SK-N-SH treated with all-trans-retinoic acid at 6 μM for 48 hours (cell line): ENCODE measurements around the gene TGFBI.

Experiments used
- ATAC-seq: fragments of 200-7000 bp; cut with Tn5 transposase; 3 replicates; pipeline ENCODE4 v1.9.1; 2020; ENCODE audit warnings: mild to moderate bottlenecking, moderate library complexity
- ARNTL ChIP-seq: fragments of 450-650 bp; formaldehyde crosslinking; IDR thresholded peaks from 2 replicates; pipeline ENCODE4 v1.5.0; 2020; ENCODE audit warnings: low read depth, mild to moderate bottlenecking, moderate library complexity, borderline replicate concordance
- CSDC2 ChIP-seq: fragments of 250-450 bp; sonication (Bioruptor Pico); IDR thresholded peaks from 2 replicates; pipeline ENCODE4 v1.5.0; 2020; ENCODE audit warnings: mild to moderate bottlenecking, moderate library complexity
- ESRRG ChIP-seq: fragments of 250-450 bp; sonication (Bioruptor Pico); IDR thresholded peaks from 2 replicates; pipeline ENCODE4 v1.6.1; 2021; ENCODE audit warnings: mild to moderate bottlenecking
- GLIS3 ChIP-seq: fragments of 250-450 bp; sonication (Bioruptor Pico); IDR thresholded peaks from 2 replicates; pipeline ENCODE4 v1.5.0; 2020; ENCODE audit warnings: mild to moderate bottlenecking, moderate library complexity
- OSR1 ChIP-seq: fragments of 250-450 bp; sonication (Bioruptor Pico); IDR thresholded peaks from 2 replicates; pipeline ENCODE4 v1.8.0; 2022; ENCODE audit warnings: moderate library complexity, mild to moderate bottlenecking, inconsistent platforms
- PATZ1 ChIP-seq: fragments of 250-450 bp; sonication (Bioruptor Pico); IDR thresholded peaks from 2 replicates; pipeline ENCODE4 v1.8.0; 2020; ENCODE audit warnings: mild to moderate bottlenecking, moderate library complexity, borderline replicate concordance
- PPARA ChIP-seq: fragments of 250-450 bp; sonication (Bioruptor Pico); IDR thresholded peaks from 2 replicates; pipeline ENCODE4 v1.5.0; 2020; ENCODE audit warnings: mild to moderate bottlenecking, borderline replicate concordance
- RARB ChIP-seq: fragments of 250-450 bp; sonication (Bioruptor Pico); IDR thresholded peaks from 2 replicates; pipeline ENCODE4 v1.8.0; 2021; ENCODE audit warnings: mild to moderate bottlenecking, moderate library complexity
- SNAI2 ChIP-seq: fragments of 250-450 bp; sonication (Bioruptor Pico); IDR thresholded peaks from 2 replicates; pipeline ENCODE4 v1.5.0; 2020; ENCODE audit warnings: mild to moderate bottlenecking, moderate library complexity
- TOX ChIP-seq: fragments of 250-450 bp; sonication (Bioruptor Pico); IDR thresholded peaks from 2 replicates; pipeline ENCODE4 v1.8.0; 2021; ENCODE audit warnings: mild to moderate bottlenecking, moderate library complexity, borderline replicate concordance
- TSHZ2 ChIP-seq: fragments of 250-450 bp; sonication (Bioruptor Pico); IDR thresholded peaks from 2 replicates; pipeline ENCODE4 v1.5.0; 2020; ENCODE audit warnings: mild to moderate bottlenecking, moderate library complexity
- ZC3H10 ChIP-seq: fragments of 250-450 bp; sonication (Bioruptor Pico); IDR thresholded peaks from 2 replicates; pipeline ENCODE4 v1.5.1; 2021; ENCODE audit warnings: mild to moderate bottlenecking, moderate library complexity
- ZFP3 ChIP-seq: fragments of 250-450 bp; sonication (Bioruptor Pico); IDR thresholded peaks from 2 replicates; pipeline ENCODE4 v1.5.0; 2020; ENCODE audit warnings: mild to moderate bottlenecking, moderate library complexity
- ZFP30 ChIP-seq: fragments of 450-650 bp; formaldehyde crosslinking; IDR thresholded peaks from 2 replicates; pipeline ENCODE4 v1.5.0; 2022; ENCODE audit warnings: mild to moderate bottlenecking, moderate library complexity
- ZNF565 ChIP-seq: fragments of 450-650 bp; formaldehyde crosslinking; conservative IDR thresholded peaks from 2 replicates; pipeline ENCODE4 v1.5.0; 2020; ENCODE audit warnings: low read depth, mild to moderate bottlenecking, moderate library complexity
- ZNF70 ChIP-seq: fragments of 450-650 bp; formaldehyde crosslinking; IDR thresholded peaks from 2 replicates; pipeline ENCODE4 v1.5.0; 2020; ENCODE audit warnings: mild to moderate bottlenecking, moderate library complexity
- ZNF8 ChIP-seq: fragments of 450-650 bp; formaldehyde crosslinking; IDR thresholded peaks from 2 replicates; pipeline ENCODE4 v1.5.0; 2020; ENCODE audit warnings: mild to moderate bottlenecking, moderate library complexity
- TF ChIP-seq, protein P1 (sequence below): fragments of 250-450 bp; sonication (Bioruptor Pico); IDR thresholded peaks from 2 replicates; pipeline ENCODE4 v1.8.0; 2021; ENCODE audit warnings: low read depth, mild to moderate bottlenecking, moderate library complexity, borderline replicate concordance
- TF ChIP-seq, protein P2 (sequence below): fragments of 250-450 bp; sonication (Bioruptor Pico); IDR thresholded peaks from 2 replicates; pipeline ENCODE4 v1.5.1; 2021; ENCODE audit warnings: mild to moderate bottlenecking, moderate library complexity
- TF ChIP-seq, protein P3 (sequence below): fragments of 250-450 bp; sonication (Bioruptor Pico); IDR thresholded peaks from 2 replicates; pipeline ENCODE4 v1.5.1; 2020; ENCODE audit warnings: low read depth, mild to moderate bottlenecking, moderate library complexity

The TGFBI gene

DNA sequence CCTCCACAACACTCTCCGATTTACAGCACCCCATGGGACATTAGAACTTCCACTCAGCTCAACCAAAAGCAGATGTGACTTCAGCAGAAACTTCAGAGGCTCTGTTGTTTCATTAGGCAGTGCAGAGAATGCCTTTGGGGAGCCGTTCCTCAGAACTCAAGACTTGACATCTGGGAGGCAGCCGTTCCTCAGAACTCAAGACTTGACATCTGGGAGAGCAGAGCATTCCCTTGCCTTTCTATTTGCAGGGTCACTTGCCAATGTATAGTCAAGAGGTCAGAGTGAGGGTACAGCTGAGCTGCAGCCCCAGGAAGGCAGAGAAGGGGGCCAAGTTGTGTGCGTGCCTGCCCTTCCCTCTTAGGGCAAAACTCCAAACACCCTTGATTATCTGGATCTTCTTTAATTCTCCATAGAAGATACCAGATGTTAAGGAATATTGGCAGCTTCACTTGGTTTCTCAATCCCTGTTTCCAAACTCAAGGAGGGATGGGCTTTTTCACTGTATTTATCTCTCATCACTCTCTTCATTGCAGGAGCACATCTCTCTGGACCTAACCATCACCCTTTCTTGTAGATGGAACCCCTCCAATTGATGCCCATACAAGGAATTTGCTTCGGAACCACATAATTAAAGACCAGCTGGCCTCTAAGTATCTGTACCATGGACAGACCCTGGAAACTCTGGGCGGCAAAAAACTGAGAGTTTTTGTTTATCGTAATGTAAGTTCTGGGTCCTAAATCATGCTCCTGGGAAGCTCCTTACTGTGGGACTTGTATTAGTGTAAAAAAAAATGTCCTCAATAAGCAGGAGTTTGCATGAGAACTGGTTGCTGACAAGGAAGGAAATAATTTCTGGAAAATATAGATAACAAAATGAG, 25.6 kb downstream of the TGFBI start:
- TF ChIP-seq, protein P1, sequence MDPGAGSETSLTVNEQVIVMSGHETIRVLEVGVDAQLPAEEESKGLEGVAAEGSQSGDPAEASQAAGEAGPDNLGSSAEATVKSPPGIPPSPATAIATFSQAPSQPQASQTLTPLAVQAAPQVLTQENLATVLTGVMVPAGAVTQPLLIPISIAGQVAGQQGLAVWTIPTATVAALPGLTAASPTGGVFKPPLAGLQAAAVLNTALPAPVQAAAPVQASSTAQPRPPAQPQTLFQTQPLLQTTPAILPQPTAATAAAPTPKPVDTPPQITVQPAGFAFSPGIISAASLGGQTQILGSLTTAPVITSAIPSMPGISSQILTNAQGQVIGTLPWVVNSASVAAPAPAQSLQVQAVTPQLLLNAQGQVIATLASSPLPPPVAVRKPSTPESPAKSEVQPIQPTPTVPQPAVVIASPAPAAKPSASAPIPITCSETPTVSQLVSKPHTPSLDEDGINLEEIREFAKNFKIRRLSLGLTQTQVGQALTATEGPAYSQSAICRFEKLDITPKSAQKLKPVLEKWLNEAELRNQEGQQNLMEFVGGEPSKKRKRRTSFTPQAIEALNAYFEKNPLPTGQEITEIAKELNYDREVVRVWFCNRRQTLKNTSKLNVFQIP (CRISPR knock-in tag) = no peak
- TF ChIP-seq RARB (CRISPR knock-in tag) = no peak
- TF ChIP-seq ZC3H10 = no peak
- no peak for TF ChIP-seq ZNF70 (CRISPR knock-in tag)
- no peak for ATAC-seq

DNA sequence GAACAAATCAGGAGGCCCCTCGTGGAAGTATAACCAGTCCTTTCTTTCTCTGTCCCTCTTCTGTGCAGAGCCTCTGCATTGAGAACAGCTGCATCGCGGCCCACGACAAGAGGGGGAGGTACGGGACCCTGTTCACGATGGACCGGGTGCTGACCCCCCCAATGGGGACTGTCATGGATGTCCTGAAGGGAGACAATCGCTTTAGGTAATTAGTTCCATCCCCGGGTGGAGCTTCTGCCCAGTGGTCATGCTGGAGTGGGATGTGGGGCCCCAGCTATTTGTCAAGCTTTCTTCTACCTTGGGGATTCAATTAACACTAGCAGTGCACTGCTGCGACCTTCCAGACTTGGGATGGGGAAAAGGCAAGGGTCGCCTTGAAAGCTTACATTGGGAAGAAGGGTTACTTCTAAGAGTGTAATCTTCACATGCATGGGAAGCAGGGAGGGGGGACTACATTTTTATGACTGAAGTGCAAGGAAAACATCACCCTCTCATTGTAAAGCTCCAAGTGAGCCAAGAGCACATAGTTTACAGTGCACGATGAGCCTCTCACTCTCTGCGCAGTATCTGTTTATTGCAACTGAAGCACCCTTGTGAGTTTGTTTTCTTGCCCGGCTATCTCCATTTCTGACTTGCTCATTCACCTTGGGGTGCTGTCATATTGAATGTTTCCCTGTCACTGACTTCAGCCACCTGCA, 27.0 kb downstream of the TGFBI start:
- no peak for ATAC-seq
- TF ChIP-seq TOX (CRISPR knock-in tag) = no peak
- TF ChIP-seq, protein P2, sequence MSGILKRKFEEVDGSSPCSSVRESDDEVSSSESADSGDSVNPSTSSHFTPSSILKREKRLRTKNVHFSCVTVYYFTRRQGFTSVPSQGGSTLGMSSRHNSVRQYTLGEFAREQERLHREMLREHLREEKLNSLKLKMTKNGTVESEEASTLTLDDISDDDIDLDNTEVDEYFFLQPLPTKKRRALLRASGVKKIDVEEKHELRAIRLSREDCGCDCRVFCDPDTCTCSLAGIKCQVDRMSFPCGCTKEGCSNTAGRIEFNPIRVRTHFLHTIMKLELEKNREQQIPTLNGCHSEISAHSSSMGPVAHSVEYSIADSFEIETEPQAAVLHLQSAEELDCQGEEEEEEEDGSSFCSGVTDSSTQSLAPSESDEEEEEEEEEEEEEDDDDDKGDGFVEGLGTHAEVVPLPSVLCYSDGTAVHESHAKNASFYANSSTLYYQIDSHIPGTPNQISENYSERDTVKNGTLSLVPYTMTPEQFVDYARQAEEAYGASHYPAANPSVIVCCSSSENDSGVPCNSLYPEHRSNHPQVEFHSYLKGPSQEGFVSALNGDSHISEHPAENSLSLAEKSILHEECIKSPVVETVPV (CRISPR knock-in tag) = no peak
- TF ChIP-seq ZFP30 (CRISPR knock-in tag) = no peak
- TF ChIP-seq OSR1 (CRISPR knock-in tag) = no peak
- no peak for TF ChIP-seq ARNTL (CRISPR knock-in tag)
- TF ChIP-seq ZNF565 (CRISPR knock-in tag) = no peak
- TF ChIP-seq PATZ1 (CRISPR knock-in tag) = no peak
- no peak for TF ChIP-seq ZNF8 (CRISPR knock-in tag)
- no peak for TF ChIP-seq CSDC2 (CRISPR knock-in tag)
- no peak for TF ChIP-seq ESRRG (CRISPR knock-in tag)
- TF ChIP-seq, protein P1 (CRISPR knock-in tag) = no peak
- no peak for TF ChIP-seq ZFP3 (CRISPR knock-in tag)
- no peak for TF ChIP-seq TSHZ2 (CRISPR knock-in tag)
- no peak for TF ChIP-seq SNAI2 (CRISPR knock-in tag)
- no peak for TF ChIP-seq ZNF70 (CRISPR knock-in tag)
- no peak for TF ChIP-seq ZC3H10
- TF ChIP-seq, protein P3, sequence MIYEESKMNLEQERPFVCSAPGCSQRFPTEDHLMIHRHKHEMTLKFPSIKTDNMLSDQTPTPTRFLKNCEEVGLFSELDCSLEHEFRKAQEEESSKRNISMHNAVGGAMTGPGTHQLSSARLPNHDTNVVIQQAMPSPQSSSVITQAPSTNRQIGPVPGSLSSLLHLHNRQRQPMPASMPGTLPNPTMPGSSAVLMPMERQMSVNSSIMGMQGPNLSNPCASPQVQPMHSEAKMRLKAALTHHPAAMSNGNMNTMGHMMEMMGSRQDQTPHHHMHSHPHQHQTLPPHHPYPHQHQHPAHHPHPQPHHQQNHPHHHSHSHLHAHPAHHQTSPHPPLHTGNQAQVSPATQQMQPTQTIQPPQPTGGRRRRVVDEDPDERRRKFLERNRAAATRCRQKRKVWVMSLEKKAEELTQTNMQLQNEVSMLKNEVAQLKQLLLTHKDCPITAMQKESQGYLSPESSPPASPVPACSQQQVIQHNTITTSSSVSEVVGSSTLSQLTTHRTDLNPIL (CRISPR knock-in tag) = no peak
- no peak for TF ChIP-seq GLIS3 (CRISPR knock-in tag)
- no peak for TF ChIP-seq PPARA (CRISPR knock-in tag)
- TF ChIP-seq, all 23 proteins: peak for 0
